ENCODE results near the gene AKT1. TPM values are rescaled to one million over a fixed set of nuclear protein-coding genes. Genes with fewer than 3 reads are reported as not detected.

AKT1 gene
- total and polyA plus RNA-seq, 2 of the 4 experiments (the other 2 are of a cell fraction): 193 to 221 TPM

GRCh38 chr14:104794631-104794992 is 936 bp downstream of the AKT1 start:
- Histone ChIP-seq H4K8ac (ENCODE audit: low read depth in 2 of 2, low read length in 2 of 2) (peak overlapping the region; percentile 15 to 57; a peak in 2 of 4 replicates), H3K4me1 (ENCODE audit: control insufficient read depth, insufficient read depth, low read length) (peaks cover 23% of the 10 kb centered on the region), H4K5ac (ENCODE audit: low read depth, low read length) (peak overlapping the region; percentile 24; the same call in 1 of the 2 replicates), H3K36me3 (ENCODE audit: control insufficient read depth, insufficient read depth, low read length) (peaks cover 25% of the 10 kb centered on the region), H2AK5ac (ENCODE audit: low read depth, low read length) (peak overlapping the region; percentile 41), H4K20me1 (ENCODE audit: insufficient read depth, low read length) (peaks cover 53% of the 10 kb centered on the region), H4K91ac (ENCODE audit: insufficient read depth, low read depth, low read length) (peak overlapping the region; percentile 55), H3K9me3 (ENCODE audit: control insufficient read depth, insufficient read depth, low read length) (no peaks in the 10 kb centered on the region), H2BK15ac (ENCODE audit: low read depth, low read length) (no peak overlapping the region; the same call in 2 of the 3 replicates), H3K18ac (ENCODE audit: low read depth, low read length) (peak overlapping the region; percentile 1; the same call in 1 of the 2 replicates), H2BK120ac (ENCODE audit: low read depth, low read length) (no peak overlapping the region), H2AFZ (replicated peaks; ENCODE audit: low read length, poor library complexity) (peak overlapping the region; percentile 86), H2BK20ac (ENCODE audit: low read depth, low read length) (no peak overlapping the region), H3K4me2 (ENCODE audit: low read depth, low read length) (peak overlapping the region; percentile 73), H3K27ac (ENCODE audit: insufficient read depth, low read length) (peak overlapping the region; percentile 83), H3K23ac (ENCODE audit: low read depth, low read length) (peak overlapping the region; percentile 90), H3K9ac (ENCODE audit: low read depth, low read length) (peak overlapping the region; percentile 88), H3K4me3 (ENCODE audit: insufficient read depth, low read depth, low read length) (peak overlapping the region; percentile 80), H3K4ac (ENCODE audit: low read depth, low read length) (peak overlapping the region; percentile 76), H3K14ac (replicated peaks; ENCODE audit: low read depth, low read length) (peak overlapping the region; percentile 68), H3K9me1 (ENCODE audit: insufficient read depth, low read length) (peaks cover 10% of the 10 kb centered on the region), H3K27me3 (ENCODE audit: control insufficient read depth, insufficient read depth, low read length) (no peaks in the 10 kb centered on the region), H3K79me1 (ENCODE audit: low read depth in 1 of 2, low read length in 2 of 2) (peaks cover 0 to 54% of the 10 kb centered on the region in 2 experiments; a peak in 3 of 4 replicates), H2BK5ac (ENCODE audit: low read depth, low read length, poor library complexity, severe bottlenecking) (peak overlapping the region; percentile 49), H3K56ac (ENCODE audit: extremely low read depth, insufficient read depth, low read length) (peak overlapping the region; percentile 70; the same call in 1 of the 2 replicates), H2AK9ac (replicated peaks; ENCODE audit: low read depth, low read length, poor library complexity) (peak overlapping the region; percentile 99)
- POLR2A ChIA-PET (ENCODE audit: unreplicated experiment): no interaction called here
- CTCF ChIA-PET: no interaction called here
- DNase-seq: peak; percentile 19
- peak; percentile 28 for ATAC-seq (ENCODE audit: low read depth)
- TF ChIP-seq CTCF (conservative IDR thresholded peaks at IDR 0.05; ENCODE audit: low read depth, low read length): no peak
- no peak for TF ChIP-seq MAZ (IDR thresholded peaks at IDR 0.05; ENCODE audit: borderline replicate concordance, low read depth, low read length)
- no peak for TF ChIP-seq POLR2A (IDR thresholded peaks at IDR 0.05; ENCODE audit: low read depth, low read length)
- TF ChIP-seq RFX5 (IDR thresholded peaks at IDR 0.05; ENCODE audit: low read depth, low read length): no peak
- no peak for TF ChIP-seq ELK1 (IDR thresholded peaks at IDR 0.05; ENCODE audit: borderline replicate concordance, low read depth, low read length)
- no peak for TF ChIP-seq BHLHE40 (IDR thresholded peaks at IDR 0.05; ENCODE audit: low read depth, low read length)
- no peak for TF ChIP-seq FOS (IDR thresholded peaks at IDR 0.05; ENCODE audit: low read depth, low read length)
- no peak for TF ChIP-seq NFE2L2 (IDR thresholded peaks at IDR 0.05; ENCODE audit: low read depth, low read length)
- TF ChIP-seq MXI1 (IDR thresholded peaks at IDR 0.05; ENCODE audit: borderline replicate concordance, low read depth, low read length): no peak
- TF ChIP-seq CEBPB (IDR thresholded peaks at IDR 0.05; ENCODE audit: low read depth, low read length): no peak
- TF ChIP-seq RAD21 (IDR thresholded peaks at IDR 0.05; ENCODE audit: low read length): no peak
- TF ChIP-seq MAFK (IDR thresholded peaks at IDR 0.05; ENCODE audit: low read depth, low read length): no peak
- dilution Hi-C loops (cut with HindIII; ENCODE audit: low sequenced_read_pairs, unreplicated experiment) (no loop called here), in situ Hi-C loops (cut with MboI; ENCODE audit: low sequenced_read_pairs) (no loop called here), intact Hi-C loops (cut with micrococcal nuclease) (loop anchor here (2.0 kb wide), 1 partner anchor 70 kb away; the partner anchor contains the start of gene CEP170B)
- WGBS, 2 experiments (ENCODE audit: extremely low coverage in 2 of 2, insufficient read length in 1 of 2): 0% methylated on average over 3 of the region's 16 CpGs; no CpG with 5 or more reads in 1 of the 2 experiments
- no TSS peak for BruUV-seq (replicated peaks)
